ENCODE measurements around the gene LZTR1.
"Not testable (repeated sequence)": the region's sequence is repeated elsewhere in the genome, so short reads cannot be mapped to it uniquely, and the experiment has no call there.

The LZTR1 gene

GRCh38 chr22:21018314-21018713 lies 36.2 kb downstream of the LZTR1 start:
- DNase-seq: no peak

DNA sequence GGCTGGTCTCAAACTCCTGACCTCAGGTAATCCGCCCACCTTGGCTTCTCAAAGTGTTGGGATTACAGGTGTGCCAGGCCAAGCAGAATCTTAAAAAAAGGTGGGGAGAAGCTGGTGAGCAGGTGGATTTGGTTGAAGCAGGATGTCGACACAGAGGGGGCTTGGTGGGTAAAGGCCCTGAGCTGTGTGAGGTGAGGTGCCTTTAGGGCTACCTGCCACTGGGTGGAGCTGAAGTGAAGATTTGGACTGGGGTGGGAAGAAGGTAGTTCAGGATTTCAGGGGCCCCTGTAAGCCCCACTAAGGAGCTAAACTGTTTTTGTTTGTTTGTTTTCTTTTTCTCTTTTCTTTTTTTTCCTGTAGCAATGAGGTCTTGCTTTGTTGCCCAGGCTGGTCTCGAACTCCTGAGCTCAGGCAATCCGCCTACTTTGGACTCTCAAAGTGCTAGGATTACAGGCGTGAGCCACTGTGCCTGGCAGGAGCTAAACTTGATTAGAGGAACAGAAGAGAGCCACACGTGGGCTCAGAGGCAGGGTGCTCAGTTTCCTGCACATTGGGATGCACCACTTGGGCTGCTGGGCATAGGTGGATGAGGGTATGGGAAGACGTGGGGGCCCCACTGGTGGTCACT lies 38.8 kb downstream of the LZTR1 start:
- DNase-seq: peak; percentile 11 to 32

DNA sequence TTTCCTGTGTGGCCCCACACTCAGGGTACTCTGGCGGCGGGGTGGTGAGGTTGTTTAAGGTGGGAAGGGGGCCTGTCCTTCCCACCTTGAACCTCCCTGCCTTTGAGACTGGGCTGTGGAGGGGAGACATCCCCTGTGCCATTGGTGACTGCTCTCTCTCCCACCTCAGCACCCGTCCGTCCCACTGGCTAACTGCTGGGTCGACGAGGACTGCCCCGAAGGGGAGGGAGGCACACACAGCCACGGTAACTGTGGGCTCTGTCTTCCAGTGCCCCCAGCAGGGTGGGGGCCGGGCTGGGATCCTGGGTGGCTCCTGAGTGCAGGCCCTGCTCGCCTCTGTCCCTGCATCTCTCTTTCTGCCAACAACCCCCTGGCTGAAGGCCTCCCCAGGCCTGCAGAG lies 40.4 kb downstream of the LZTR1 start:
- no peak for DNase-seq

GRCh38 chr22:21022955-21023614 lies 41.0 kb downstream of the LZTR1 start:
- no peak for DNase-seq

DNA sequence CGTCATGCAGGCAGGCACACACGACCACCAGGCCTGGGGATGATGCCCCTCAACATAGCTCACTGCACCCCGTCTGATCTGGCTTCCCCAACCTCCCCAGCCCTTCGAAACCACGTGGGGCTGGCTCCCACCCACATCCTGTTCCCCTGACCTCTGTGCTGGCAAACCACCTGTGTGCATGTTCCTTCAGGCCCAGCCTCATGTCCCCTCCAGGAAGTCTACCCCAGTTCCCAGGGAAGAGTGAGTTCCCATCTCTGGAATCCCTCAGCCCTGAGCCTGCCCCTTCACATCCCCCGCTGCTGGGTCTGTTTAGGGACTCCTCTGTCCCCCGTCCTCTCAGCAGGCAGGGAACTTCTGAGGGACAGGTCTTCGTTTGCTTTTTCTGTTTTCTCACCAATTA lies 43.2 kb downstream of the LZTR1 start:
- DNase-seq: peak in 1 of 2 donors; percentile 10

DNA sequence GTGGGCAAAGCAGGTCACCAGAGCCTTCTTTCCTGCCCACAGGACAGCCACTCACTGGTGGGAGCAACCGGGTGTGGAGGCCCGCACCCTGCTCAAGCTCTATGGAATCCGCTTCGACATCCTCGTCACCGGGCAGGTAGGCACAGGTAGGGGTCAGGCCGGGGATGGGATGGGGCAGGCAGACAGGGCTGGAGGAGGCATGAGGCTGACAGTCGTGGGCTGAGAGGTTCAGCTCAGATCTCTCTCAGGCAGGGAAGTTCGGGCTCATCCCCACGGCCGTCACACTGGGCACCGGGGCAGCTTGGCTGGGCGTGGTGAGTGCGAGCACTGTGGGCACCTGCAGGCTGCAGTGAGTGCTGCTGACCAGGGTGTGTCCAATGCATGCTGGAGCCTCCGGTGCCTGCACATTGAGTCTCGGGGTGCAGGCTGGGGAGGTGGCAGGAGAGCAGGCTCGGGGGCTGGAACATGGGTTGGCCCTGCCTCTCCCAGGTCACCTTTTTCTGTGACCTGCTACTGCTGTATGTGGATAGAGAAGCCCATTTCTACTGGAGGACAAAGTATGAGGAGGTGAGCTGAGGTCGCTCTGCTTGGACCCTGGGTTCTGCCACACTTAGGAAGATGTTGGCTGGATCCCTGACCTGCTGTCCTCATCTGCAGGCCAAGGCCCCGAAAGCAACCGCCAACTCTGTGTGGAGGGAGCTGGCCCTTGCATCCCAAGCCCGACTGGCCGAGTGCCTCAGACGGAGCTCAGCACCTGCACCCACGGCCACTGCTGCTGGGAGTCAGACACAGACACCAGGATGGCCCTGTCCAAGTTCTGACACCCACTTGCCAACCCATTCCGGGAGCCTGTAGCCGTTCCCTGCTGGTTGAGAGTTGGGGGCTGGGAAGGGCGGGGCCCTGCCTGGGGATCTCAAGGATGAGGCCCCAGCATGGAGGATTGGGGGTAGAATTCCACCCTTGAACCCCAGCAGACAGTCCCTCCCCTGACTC lies 44.0 kb downstream of the LZTR1 start:
- DNase-seq: no peak

- no peak for DNase-seq
Measured at GRCh38 chr22:21026783-21027692, 44.9 kb downstream of the LZTR1 start.

GRCh38 chr22:21028277-21029251 lies 46.5 kb downstream of the LZTR1 start:
- no peak for DNase-seq

GRCh38 chr22:21029486-21030025 lies 47.5 kb downstream of the LZTR1 start:
- no peak for DNase-seq

DNA sequence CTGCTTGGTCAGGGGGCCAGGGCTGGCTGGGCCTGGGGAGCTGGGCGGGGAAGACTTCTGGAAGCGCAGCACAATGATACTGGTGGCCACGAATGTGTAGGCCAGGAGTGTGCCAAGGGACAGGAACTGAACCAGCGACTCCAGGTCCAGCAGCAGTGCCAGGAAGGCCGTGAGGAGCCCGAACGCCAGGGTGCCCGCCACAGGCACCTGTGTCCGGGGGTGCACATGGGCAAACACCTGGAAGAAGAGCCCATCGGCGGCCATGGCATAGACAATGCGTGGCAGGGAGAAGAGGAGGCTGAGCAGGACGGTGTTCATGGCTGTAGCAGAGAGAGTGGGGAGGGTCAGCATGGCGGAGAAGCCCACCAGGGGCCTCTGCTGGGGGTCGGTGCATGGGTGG lies 47.9 kb downstream of the LZTR1 start:
- DNase-seq: no peak

GRCh38 chr22:21030621-21031544 lies 48.8 kb downstream of the LZTR1 start:
- DNase-seq: no peak

- no peak for DNase-seq
Measured at GRCh38 chr22:21031545-21032036, 49.5 kb downstream of the LZTR1 start.

- DNase-seq: no peak
Measured at GRCh38 chr22:21032037-21032867, 50.2 kb downstream of the LZTR1 start, which contains the start of gene SLC7A4. Gene SLC7A4, minus strand, starts transcription at chr22:21032561. Its CDS starts 749 bp downstream, at chr22:21031812.

DNA sequence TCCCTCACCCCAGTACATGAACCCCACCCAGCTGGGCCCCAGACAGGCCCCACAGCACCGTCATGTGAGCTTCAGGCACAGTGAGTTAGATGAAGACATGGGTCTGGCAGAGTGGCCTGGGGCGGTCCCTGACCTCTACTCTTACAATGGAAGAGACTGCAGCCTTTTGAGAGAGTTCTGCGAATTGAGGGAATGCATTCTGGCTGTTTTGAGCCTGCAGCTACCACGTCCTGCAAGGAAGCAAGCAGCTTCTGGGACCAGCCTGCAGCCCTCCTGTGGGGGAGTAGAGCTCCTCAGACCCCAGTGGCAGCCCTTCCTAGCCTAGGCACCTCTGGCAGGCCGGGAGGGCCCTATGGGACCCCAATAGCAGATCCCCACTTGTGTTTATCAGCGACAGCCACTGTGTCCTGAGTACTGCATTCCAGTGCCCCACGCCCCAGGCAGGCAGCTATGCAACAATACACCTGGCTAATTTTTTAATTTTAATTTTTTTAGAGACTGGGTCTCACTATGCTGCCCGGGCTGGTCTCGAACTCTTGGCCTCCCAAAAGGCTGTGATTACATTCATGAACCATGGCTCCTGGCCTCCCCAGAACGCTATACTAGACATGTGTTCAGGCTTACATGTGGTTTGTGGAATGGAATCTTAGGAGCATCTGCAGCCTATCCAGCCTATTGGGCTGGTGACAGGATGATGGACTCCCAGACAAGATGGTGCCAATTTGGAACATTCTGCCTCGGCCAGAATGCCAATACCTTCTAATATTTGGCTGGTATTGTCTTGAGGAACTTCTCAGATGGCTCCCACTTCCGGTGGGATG lies 51.0 kb downstream of the LZTR1 start:
- no peak for DNase-seq

DNA sequence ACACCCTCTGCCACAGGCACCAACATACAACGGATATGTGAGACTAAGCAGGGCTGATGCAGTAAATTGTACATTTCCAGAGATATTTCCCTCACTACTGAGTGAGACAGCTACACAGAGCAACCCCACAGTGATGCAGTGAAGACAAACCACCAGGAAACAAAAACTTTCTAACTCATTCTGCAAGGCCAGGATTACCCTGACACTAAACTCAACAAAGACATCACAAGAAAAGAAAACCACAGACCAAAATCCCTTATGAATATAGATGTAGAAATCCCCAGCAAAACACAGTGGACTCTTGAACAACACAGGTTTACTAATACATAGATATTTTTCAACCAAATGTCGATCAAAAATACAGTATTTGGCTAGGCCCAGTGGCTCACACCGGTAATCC lies 51.8 kb downstream of the LZTR1 start:
- no peak for DNase-seq

DNA sequence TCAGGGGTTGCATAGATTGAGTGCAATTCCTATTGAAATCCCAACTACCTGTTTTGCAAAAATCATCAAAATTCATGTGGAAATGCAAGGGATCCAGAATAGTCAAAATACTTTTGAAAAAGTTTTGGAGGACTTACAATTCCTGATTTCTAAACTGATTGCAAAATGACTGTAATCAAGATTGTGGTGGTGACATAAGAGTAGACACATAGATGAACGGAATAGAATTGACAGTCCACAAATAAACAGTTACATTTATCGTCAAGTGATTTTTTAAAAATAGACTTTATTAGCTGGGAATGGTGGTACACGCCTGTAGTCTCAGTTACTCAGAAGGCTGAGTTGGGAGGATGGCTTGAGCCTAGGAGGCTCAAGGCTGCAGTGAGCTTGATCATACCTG lies 52.9 kb downstream of the LZTR1 start:
- DNase-seq: no peak

DNA sequence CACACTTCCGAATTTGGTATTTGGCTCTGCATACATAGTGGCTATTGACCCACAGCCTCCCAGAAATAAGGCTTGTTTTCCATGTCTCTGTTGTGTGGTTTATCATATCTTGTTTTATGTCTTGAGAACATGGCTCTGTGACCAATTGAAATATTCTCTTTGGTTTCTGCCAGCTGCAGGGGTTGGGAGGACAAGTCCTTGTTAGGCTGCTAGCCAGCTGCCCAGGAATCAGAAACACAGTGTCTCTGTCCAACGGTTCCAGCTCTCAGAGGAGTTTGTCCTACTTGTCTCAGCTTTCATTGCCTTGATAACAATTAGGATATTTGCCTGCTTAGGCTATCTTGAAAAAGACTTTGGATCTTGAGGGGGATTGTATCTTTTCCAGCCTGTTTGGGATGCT lies 56.3 kb downstream of the LZTR1 start:
- DNase-seq: no peak

DNA sequence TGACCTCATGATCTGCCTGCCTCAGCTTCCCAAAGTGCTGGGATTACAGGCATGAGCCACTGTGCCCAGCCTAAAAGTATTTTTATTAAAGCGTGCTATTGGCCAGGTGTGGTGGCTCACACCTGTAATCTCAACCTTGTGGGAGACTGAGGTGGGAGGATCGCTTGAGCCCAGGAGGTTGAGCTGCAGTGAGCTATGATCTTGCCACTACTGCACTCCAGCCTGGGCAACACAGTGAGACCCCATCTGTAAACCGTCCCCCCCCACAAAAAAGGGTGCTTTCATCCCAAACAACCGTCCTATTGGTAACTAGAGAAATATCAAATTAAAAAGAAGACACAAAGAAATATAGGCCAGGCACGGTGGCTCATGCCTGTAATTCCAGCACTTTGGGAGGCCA lies 57.1 kb downstream of the LZTR1 start:
- DNase-seq: not testable (repeated sequence)
